ENCODE measurements around the gene SPRR2A.
"Not testable (repeated sequence)": the region's sequence is repeated elsewhere in the genome, so short reads cannot be mapped to it uniquely, and the experiment has no call there.

The SPRR2A gene

DNA sequence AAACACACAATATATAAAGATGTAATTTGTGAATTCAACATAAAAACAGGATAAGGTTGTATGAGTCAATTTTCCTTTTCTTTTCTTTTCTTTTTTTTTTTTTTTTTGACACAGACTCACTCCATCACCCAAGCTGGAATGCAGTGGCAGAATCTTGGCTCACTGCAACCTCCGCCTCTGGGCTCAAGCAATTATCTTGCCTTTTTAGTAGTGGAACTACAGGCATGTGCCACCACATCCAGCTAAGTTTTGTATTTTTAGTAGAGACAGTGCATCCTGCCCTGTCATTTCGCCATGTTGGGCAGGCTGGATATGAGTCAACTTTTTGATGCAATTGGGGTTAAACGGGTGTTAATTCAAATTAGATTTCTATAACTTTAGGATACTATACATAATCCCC lies 24.4 kb upstream of the SPRR2A start:
- ChIA-PET POLR2A (no interaction called here), CTCF (no interaction called here)
- DNase-seq (ENCODE audit: extremely low spot score): no peak
- TF ChIP-seq, protein P1, sequence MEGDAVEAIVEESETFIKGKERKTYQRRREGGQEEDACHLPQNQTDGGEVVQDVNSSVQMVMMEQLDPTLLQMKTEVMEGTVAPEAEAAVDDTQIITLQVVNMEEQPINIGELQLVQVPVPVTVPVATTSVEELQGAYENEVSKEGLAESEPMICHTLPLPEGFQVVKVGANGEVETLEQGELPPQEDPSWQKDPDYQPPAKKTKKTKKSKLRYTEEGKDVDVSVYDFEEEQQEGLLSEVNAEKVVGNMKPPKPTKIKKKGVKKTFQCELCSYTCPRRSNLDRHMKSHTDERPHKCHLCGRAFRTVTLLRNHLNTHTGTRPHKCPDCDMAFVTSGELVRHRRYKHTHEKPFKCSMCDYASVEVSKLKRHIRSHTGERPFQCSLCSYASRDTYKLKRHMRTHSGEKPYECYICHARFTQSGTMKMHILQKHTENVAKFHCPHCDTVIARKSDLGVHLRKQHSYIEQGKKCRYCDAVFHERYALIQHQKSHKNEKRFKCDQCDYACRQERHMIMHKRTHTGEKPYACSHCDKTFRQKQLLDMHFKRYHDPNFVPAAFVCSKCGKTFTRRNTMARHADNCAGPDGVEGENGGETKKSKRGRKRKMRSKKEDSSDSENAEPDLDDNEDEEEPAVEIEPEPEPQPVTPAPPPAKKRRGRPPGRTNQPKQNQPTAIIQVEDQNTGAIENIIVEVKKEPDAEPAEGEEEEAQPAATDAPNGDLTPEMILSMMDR (IDR thresholded peaks at IDR 0.05; ENCODE audit: control extremely low read depth, extremely low read depth, low read depth, missing control alignments): no peak

DNA sequence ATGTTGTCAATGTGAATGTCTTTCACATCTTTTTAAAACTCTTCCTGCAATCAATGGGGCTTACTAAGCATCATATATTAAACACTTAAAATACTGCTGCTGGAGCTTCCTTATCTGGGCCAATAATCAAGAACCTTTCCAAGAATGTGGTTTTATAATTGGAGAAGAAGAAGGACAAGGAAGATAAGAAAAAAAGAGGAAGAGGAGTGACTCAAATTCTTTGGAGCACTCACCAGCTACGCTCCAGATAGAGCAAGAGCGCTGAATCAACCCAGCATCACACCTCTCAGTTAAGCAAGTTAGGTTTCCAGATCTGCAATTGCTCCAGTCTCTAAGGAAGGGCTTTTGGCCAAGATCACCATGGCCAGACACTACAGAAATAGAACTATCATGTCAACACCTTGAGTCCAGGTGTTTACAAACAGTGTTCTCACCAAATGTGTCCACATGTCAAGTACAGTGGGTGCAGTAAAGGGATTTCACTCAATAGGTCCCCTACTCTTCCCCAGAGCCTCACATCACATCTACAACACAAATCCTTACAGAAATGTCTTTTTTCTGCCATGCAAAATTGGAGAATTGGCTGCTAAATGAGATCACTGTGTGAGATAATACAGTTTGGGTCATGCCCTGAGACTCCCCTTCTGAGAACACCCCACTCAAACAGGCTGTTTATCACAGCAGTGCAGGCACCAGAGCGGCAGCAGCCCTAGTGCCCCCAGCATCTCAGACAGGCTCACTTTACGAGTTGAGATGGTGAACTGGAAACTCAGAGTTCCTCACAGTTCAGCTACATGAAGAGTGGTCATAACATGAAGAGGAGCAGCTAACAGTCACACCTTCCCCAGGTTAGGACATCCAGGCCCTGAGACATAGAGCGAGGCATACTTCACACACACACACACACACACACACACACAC lies 15.8 kb upstream of the SPRR2A start:
- DNase-seq (ENCODE audit: extremely low spot score): no peak
- TF ChIP-seq, protein P1 (IDR thresholded peaks at IDR 0.05; ENCODE audit: control extremely low read depth, extremely low read depth, low read depth, missing control alignments): no peak
- ChIA-PET CTCF (interaction anchor here (2.9 kb wide), 1 partner anchor 15 kb away, joined by 6 read pairs; no protein-coding TSS in a partner anchor), POLR2A (no interaction called here)

DNA sequence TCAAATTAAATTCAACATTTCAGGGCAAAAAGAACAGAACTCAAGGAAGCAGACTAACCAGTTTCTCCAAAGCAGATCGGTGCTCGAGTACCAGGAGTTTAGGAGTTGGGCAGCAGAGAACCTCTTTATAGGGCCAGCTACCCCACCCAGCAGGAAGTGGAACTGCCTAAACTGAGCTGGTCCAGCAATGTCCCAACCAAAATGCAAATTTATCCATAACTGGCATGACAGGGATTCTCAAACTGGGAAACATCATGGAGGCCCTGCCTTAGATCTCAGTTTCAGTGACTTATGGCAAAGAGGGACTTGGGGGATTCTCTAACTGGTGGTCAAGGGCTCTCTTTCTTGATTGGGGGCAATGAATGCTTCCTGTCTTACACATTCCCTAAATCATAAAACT lies 14.2 kb upstream of the SPRR2A start, which contains the start of gene SPRR2B:
Gene SPRR2B (minus strand): TSS at position 101 of the 400 bp plus-strand sequence. CDS start 772 bp downstream, outside the sequence.
- DNase-seq (ENCODE audit: extremely low spot score): no peak
- CTCF ChIA-PET: interaction anchor here (1.2 to 1.6 kb wide), 2 partner anchors 13 to 121 kb away, joined by 3 to 4 read pairs; partner anchors contain the start of gene SPRR2A
- TF ChIP-seq, protein P1 (IDR thresholded peaks at IDR 0.05; ENCODE audit: control extremely low read depth, extremely low read depth, low read depth, missing control alignments): no peak
- POLR2A ChIA-PET: no interaction called here

DNA sequence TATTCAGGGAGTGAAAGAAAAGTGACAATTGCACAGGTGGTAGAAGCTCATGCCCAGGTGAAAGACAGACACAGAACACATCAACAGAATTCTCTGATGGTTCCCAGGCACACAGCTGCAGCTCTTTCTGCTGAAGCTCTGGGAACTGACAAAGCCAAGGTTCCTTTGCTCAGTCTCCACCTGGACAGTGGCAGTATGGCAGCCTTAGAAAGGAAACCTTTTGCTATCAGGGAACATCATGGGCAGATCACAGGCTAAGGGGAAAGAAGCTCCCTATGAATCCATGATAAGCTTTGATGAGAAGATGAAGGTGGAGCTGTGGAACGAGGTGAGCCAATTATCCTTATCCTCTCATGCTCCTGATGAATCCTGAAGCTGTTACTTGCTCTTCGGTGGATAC lies 12.9 kb upstream of the SPRR2A start:
- no peak for DNase-seq (ENCODE audit: extremely low spot score)
- POLR2A ChIA-PET: no interaction called here
- TF ChIP-seq, protein P1 (IDR thresholded peaks at IDR 0.05; ENCODE audit: control extremely low read depth, extremely low read depth, low read depth, missing control alignments): no peak
- CTCF ChIA-PET: interaction anchor here (1.3 to 1.6 kb wide), 2 partner anchors 19 to 123 kb away, joined by 3 to 4 read pairs; no protein-coding TSS in a partner anchor

DNA sequence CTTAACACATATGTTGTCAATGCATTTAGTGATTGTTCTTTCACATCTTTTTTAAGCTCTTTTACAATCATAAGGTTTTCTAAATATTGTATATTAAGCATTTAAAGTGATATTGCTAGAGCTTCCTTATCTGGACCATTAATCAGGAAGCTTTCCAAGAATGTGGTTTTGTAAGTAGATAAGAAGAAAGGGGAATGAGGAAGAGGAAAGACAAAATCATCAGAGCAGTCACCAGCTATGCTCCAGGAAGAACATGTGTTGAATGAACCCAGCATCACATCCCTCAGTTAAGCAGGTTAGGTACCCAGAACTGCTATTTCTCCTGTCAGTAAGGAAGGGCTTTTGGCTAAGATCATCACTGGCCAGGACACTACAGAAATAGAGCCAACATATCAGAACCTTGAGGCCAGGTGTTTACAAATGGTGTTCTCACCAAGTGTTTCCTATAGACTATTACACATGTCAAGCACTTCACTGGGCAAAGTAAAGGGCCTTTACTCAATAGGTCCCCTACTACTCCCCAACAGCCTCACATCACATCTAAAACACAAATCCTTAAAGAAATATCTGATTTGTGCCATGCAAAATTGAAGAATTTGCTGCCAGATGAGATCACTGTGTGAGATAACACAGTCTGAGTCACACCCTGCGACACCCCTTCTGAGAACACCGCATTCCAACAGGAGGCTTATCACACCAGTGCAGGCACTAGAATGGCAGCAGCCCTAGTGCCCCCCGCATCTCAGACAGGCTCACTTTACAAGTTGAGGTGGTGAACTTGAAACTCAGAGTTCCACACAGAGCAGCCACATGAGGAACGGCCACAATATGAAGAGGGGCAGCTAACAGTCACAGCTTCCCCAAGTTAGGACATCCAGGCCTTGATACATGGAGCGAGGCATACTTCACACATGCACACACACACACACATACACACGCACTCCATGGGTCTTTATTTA lies 1.8 kb upstream of the SPRR2A start:
- TF ChIP-seq, protein P1 (IDR thresholded peaks at IDR 0.05; ENCODE audit: control extremely low read depth, extremely low read depth, low read depth, missing control alignments): no peak
- no peak for DNase-seq (ENCODE audit: extremely low spot score)
- POLR2A ChIA-PET: no interaction called here
- CTCF ChIA-PET: interaction anchor here (1.3 to 2.2 kb wide), 4 partner anchors 12 to 162 kb away, joined by 3 to 6 read pairs (median 4); partner anchors contain the start of gene SPRR2B

DNA sequence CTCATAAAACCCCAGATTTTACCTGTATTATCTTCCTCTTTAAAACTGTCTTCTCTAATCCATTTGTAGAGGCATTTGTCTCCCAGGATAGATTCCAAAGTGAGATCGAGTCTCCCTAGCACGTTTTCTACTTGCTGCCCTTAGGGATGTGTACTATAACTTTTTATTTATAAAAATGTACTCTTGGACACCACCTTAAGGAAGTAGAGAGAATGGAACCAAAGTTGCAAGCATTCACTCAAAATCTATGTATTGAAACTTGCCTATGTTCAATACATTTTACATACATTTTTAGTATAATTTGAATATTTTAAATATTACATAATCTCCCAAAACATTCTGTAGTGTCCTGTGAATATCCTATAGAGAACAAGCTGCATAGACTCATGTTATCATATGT lies 842 bp upstream of the SPRR2A start:
- ChIA-PET CTCF (interaction anchor here (1.3 to 2.2 kb wide), 4 partner anchors 13 to 163 kb away, joined by 3 to 6 read pairs (median 4); partner anchors contain the start of gene SPRR2B), POLR2A (no interaction called here)
- DNase-seq (ENCODE audit: extremely low spot score): no peak
- TF ChIP-seq, protein P1 (IDR thresholded peaks at IDR 0.05; ENCODE audit: control extremely low read depth, extremely low read depth, low read depth, missing control alignments): no peak

DNA sequence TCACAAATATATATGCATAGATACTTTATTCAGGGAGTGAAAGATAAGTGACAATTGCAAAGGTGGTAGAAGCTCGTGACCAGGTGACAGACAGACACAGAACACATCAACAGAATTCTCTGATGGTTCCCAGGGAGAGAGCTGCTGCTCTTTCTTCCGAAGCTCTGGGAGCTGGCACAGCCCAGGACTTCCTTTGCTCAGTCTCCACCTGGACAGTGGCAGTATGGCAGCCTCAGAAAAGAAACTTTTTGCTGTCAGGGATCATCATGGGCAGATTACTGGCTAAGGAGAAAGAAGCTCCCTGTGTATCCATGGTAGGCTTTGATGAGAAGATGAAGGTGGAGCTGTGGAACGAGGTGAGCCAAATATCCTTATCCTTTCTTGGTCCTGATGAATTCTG lies 1.2 kb downstream of the SPRR2A start:
- POLR2A ChIA-PET; CTCF ChIA-PET; DNase-seq (ENCODE audit: extremely low spot score): not testable (repeated sequence)
